Adrenal gland (tissue), 12 donors: ENCODE results near the gene SLC38A8. TPM values are rescaled to one million over a fixed set of nuclear protein-coding genes. Genes with fewer than 3 reads are reported as not detected.
A peak's percentile ranks its signal among the peaks of the same experiment; 100 is the strongest.

ENCODE experiments used
- DNase-seq, 7 donors: peaks; one replicate each; pipeline ENCODE4 v3.0.0-alpha.2; 2019 to 2020
- H3K27ac ChIP-seq, 5 donors: fragments of 200-600 bp; sonication (generic) in 4 of 5; 1 replicate in 3 of 5; 2 replicates in 2 of 5; pipeline versions ENCODE4 v1.5.1 to v1.8.0; 2016 to 2020; ENCODE audit warnings: mild to moderate bottlenecking in 1 of 5
- H3K27me3 ChIP-seq: fragments of 200-600 bp; 2 replicates; pipeline ENCODE4 v1.8.0; 2021
- H3K36me3 ChIP-seq, 2 donors: fragments of 200-600 bp; replicated peaks in 1 of 2; 1 replicate in 1 of 2; 2 replicates in 1 of 2; pipeline versions ENCODE4 v1.5.1 to v1.8.0; 2018 to 2022
- H3K4me1 ChIP-seq, 2 donors: fragments of 200-600 bp; replicated peaks in 1 of 2; 1 replicate in 1 of 2; 2 replicates in 1 of 2; pipeline versions ENCODE4 v1.5.1 to v1.8.0; 2018 to 2021
- H3K4me3 ChIP-seq, 4 donors: fragments of 200-600 bp; sonication (generic) in 3 of 4; one replicate each; pipeline ENCODE4 v1.5.1; 2016 to 2018
- H3K9me3 ChIP-seq, 3 donors: fragments of 200-600 bp; sonication (generic) in 1 of 3; replicated peaks in 1 of 3; 1 replicate in 2 of 3; 2 replicates in 1 of 3; pipeline versions ENCODE4 v1.5.1 to v1.8.0; 2016 to 2021
- CTCF ChIP-seq, 6 experiments: fragments of 450-650 bp in 4 of 6; fragments of 200-600 bp in 2 of 6; sonication (generic) in 1 of 6; IDR thresholded peaks; 1 replicate in 5 of 6; 2 replicates in 1 of 6; pipeline versions ENCODE4 v1.5.1 to v1.8.0; 2016 to 2021; ENCODE audit warnings: antibody characterized with exemption in 6 of 6, mild to moderate bottlenecking in 2 of 6, moderate library complexity in 1 of 6
- POLR2A ChIP-seq, 2 donors: fragments of 450-650 bp; IDR thresholded peaks; one replicate each; pipeline ENCODE4 v1.6.1; 2017; ENCODE audit warnings: antibody characterized with exemption in 2 of 2, mild to moderate bottlenecking in 2 of 2, moderate library complexity in 1 of 2
- WGBS, 4 donors: extraction: QIAGEN DNeasy Blood & Tissue Kit in 2 of 4; methylation state at CpG; one replicate each; pipeline versions ENCODE4 v1.1.5 to v1.1.7; 2013 to 2017; 5-methylcytosine and 5-hydroxymethylcytosine counted together
- intact Hi-C, 2 donors: fragments of 100-400 bp; cut with DNase I; formaldehyde crosslinking; loops; one replicate each; pipeline versions ENCODE4 v1.14.1 to v1.15.0; 2022 to 2023
- polyA plus RNA-seq, 3 donors: library from polyadenylated mRNA; stranded (reverse); fragments of 200-250 nt in 2 of 3; fragments of 350-450 nt in 1 of 3; fragmentation: Illumina TruSeq in 1 of 3; extraction: RNeasy Lipid Tissue Mini Kit (QIAGEN cat#74804) in 1 of 3; gene quantifications; one replicate each; pipeline ENCODE4 v1.2.3, GENCODE V29; 2013 to 2014
- total RNA-seq, 9 donors: library from RNA; depleted of rRNA in 4 of 9; stranded (reverse); fragments of >200 nt in 4 of 9; fragments of 120-200 nt in 1 of 9; fragmentation: NEBNext Ultra II Directional in 1 of 9; extraction: Animal tissue kit (Norgen Biotek cat#: 25700) in 1 of 9; gene quantifications; one replicate each; pipeline versions ENCODE4 v1.1.0 to v1.2.4, GENCODE V29; 2013 to 2023
- donor health status: healthy with polysubstance abuse.
- donor health status: Bipolar disorder and iron deficiency.
- donor health status: DM: yes; HTN: yes; CAD: no.
- donor health status: DM: no; HTN: no; CAD: no.
- donor health status: DM: no; HTN: no; CAD: no.
- donor health status: DM: yes; HTN: yes; CAD: no.

Gene SLC38A8
- total and polyA plus RNA-seq, 12 donors: 0.07 to 1.3 (median 0.60) TPM; not detected in 6

GRCh38 chr16:84081446-84081989, 38.9 kb upstream of the SLC38A8 start:
- Histone ChIP-seq H3K4me1 (peaks cover 18 to 39% of the 10 kb centered on the region in 2 donors), H3K9me3 (no peaks in the 10 kb centered on the region), H3K27me3 (no peaks in the 10 kb centered on the region), H3K4me3 (no peak overlapping the region), H3K36me3 (peaks cover 0 to 49% of the 10 kb centered on the region in 2 donors), H3K27ac (peak overlapping the region in 4 of 5 donors; percentile 6 to 80 (median 70))
- 54 to 67% (median 55%) methylated on average over 14 of the region's 14 CpGs for WGBS, 4 donors
- intact Hi-C loops: loop anchor here in 1 of 2 donors (10.0 kb wide), 1 partner anchor 103 kb away; the partner anchor contains the start of gene TAF1C
- TF ChIP-seq POLR2A (IDR thresholded peaks at IDR 0.05) (no peak), CTCF (IDR thresholded peaks at IDR 0.05) (no peak)
- DNase-seq: peak; percentile 64 to 92 (median 88)

DNA sequence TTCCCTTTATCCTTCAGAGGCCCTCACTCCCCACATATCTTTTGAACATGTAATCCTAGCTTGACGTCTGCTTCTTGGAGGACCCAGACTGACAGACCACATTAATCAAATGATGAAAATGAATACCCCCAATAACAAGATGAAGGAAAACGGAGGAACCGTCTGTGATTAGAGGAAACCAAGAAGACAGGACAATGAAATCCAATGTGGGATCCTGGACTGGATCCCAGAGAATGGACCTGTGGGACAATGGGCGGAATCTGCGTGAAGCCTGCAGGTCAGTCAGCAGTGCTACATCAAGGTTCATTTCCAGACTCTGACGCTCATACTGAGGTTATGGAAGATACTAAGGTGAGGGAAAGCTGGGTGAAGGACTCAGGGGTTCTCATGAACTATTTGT, 38.2 kb upstream of the SLC38A8 start:
- intact Hi-C loops: loop anchor here in 1 of 2 donors (10.0 kb wide), 1 partner anchor 104 kb away; the partner anchor contains the start of gene TAF1C
- peak overlapping the region in 3 of 5 donors; percentile 64 to 80 (median 76) for H3K27ac ChIP-seq
- no peak for DNase-seq
- H3K36me3 ChIP-seq: peaks cover 0 to 44% of the 10 kb centered on the region in 2 donors
- no peaks in the 10 kb centered on the region for H3K9me3 ChIP-seq
- TF ChIP-seq POLR2A (IDR thresholded peaks at IDR 0.05) (no peak), CTCF (IDR thresholded peaks at IDR 0.05) (no peak)
- peaks cover 18 to 34% of the 10 kb centered on the region in 2 donors for H3K4me1 ChIP-seq
- no peak overlapping the region for H3K4me3 ChIP-seq
- WGBS, 4 donors: 63 to 71% (median 67%) methylated on average over 6 of the region's 6 CpGs
- H3K27me3 ChIP-seq: no peaks in the 10 kb centered on the region

DNA sequence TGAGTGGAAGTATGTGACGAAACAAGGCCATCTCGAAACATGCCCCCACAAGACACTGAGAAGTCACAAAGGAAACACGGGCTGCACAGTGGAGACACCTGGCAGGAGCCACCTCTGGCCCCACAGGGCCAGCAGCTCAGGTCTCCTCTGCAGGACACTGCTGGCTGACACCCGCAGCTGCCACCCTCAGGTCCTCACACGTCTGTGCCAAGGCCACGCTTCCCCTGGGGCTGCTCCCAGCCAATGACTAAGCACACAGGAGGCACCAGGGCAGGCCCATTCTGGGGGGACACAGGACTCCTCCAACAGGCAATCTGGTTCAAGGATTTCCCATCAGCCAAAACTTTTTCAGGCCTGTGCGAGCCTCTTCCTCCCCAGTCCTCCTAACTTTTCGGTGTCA, 37.8 kb upstream of the SLC38A8 start:
- intact Hi-C loops: loop anchor here in 1 of 2 donors (10.0 kb wide), 1 partner anchor 104 kb away; the partner anchor contains the start of gene TAF1C
- H3K36me3 ChIP-seq: peaks cover 0 to 47% of the 10 kb centered on the region in 2 donors
- H3K4me3 ChIP-seq: no peak overlapping the region
- WGBS, 4 donors: 45 to 66% (median 52%) methylated on average over 8 of the region's 8 CpGs
- peak overlapping the region in 3 of 5 donors; percentile 64 to 80 (median 76) for H3K27ac ChIP-seq
- peak; percentile 58 to 85 (median 72) for DNase-seq
- TF ChIP-seq CTCF (IDR thresholded peaks at IDR 0.05): no peak
- TF ChIP-seq POLR2A (IDR thresholded peaks at IDR 0.05): no peak
- H3K9me3 ChIP-seq: no peaks in the 10 kb centered on the region
- no peaks in the 10 kb centered on the region for H3K27me3 ChIP-seq
- H3K4me1 ChIP-seq: peaks cover 18 to 31% of the 10 kb centered on the region in 2 donors

DNA sequence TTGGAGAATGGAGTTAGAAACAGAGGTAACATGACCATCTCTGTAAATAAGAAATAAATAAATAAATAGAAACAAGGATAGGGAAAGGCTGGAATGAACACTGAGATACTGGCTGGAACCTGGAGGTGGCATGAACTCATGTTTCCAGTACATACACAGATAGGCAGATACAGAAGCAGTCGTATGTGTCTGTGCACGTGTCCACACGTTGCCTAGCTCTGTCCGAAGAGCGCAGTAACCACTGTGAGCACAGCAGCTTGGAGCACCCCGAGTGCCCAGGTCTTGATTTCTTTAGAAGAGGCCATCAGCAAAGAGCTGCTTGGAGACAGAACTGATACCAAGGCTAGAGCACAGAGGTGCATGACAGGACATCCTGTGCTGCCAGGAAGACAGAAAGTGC, 37.1 kb upstream of the SLC38A8 start:
- 92 to 94% (median 92%) methylated on average over 6 of the region's 6 CpGs for WGBS, 4 donors
- Histone ChIP-seq H3K4me3 (no peak overlapping the region), H3K4me1 (peaks cover 18 to 31% of the 10 kb centered on the region in 2 donors), H3K27me3 (no peaks in the 10 kb centered on the region), H3K9me3 (no peaks in the 10 kb centered on the region), H3K36me3 (peaks cover 0 to 51% of the 10 kb centered on the region in 2 donors), H3K27ac (peak overlapping the region in 1 of 5 donors; percentile 80)
- TF ChIP-seq POLR2A (IDR thresholded peaks at IDR 0.05): no peak
- DNase-seq: no peak
- intact Hi-C loops: loop anchor here in 1 of 2 donors (10.0 kb wide), 1 partner anchor 105 kb away; the partner anchor contains the start of gene TAF1C
